GM19395 (cell line): Measurements from ENCODE around the gene FBXW5.

Experiments used
- ATAC-seq: cut with Tn5 transposase; IDR thresholded peaks from one replicate; pipeline ENCODE4 v1.9.1; 2021; ENCODE audit warnings: mild to moderate bottlenecking, moderate library complexity; ENCODE audit not compliant: unreplicated experiment

The FBXW5 gene

DNA sequence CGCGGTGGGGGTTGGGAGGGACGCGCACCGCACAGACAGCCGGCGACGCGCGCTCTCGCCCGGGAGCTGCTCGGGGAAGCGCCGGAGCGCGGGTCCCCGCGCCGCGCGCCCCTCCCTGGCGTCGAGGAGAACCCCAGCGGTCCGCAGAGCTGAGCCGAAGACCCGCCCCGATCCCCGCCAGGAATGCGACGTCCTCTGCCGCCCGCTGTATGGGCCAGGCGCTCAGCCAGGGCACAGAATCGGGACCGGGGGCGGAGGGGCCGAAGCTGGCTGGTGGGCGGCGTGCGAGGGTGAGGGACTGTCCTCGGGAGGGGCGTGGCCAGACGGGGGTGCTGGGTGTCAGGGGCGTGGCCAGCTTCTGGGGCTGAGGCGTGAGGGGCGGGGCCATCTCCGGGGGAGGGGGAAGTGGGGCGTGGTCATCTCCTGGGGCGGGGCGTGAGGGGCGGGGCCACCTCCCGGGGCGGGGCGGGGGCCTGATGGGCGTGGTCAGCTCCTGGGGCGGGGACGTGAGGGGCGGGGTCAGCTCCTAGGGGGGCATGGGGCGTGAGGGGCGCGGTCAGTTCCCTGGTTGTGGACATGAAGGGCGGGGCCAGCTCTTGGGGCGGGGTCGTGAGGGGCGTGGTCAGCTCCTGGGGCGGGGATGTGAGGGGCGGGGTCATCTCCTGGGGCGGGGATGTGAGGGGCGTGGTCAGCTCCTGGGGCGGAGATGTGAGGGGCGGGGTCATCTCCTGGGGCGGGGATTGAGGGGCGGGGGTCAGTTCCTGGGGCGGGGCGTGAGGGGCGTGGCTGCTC is 33.7 kb upstream of the FBXW5 start:
- ATAC-seq: no peak

- no peak for ATAC-seq
These were observed 33.1 kb upstream of the FBXW5 start for GRCh38 chr9:136977649-136978072.

DNA sequence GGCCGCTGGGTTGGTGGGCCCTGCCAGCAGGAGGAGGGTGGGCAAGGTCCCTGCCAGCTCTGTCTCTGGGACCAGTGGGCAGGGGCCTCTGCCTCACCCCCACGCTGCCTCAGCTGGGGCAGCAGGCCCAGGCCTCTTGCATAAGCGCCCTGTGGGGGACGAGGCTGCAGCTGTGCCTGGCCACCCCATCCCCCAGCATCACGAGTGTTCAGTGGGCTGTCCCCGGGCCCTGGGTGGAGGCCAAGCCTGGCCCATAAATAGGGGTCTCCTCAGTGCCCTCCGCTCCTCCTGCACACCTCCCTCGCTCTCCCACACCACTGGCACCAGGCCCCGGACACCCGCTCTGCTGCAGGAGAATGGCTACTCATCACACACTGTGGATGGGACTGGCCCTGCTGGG is 32.7 kb upstream of the FBXW5 start, which contains the start of gene PTGDS:
Gene PTGDS (plus strand): TSS at position 282 of the 400 bp plus-strand sequence. CDS start 75 bp downstream, at position 357.
- ATAC-seq: no peak

DNA sequence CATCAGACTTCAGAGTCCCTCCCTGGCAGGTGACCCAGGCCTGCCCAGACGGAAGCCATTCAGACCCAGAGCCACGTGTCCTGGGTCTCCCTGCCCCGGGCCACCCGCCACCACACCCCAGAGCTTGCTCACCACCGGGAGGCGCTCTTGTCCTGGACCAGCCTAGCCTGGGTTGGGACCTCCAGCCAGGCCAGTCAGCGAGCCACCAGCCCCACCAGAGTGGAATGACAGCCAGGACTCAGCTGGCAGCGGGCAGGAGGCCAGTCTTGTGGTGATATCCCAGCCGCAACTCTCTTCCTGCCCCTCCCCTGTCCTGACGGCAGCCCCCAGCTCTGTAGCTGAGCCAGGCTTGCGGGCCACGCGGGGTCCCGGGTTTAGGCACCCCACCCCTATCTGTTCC is 31.1 kb upstream of the FBXW5 start:
- no peak for ATAC-seq

- ATAC-seq: no peak
These were observed 30.4 kb upstream of the FBXW5 start for GRCh38 chr9:136974817-136975535.

DNA sequence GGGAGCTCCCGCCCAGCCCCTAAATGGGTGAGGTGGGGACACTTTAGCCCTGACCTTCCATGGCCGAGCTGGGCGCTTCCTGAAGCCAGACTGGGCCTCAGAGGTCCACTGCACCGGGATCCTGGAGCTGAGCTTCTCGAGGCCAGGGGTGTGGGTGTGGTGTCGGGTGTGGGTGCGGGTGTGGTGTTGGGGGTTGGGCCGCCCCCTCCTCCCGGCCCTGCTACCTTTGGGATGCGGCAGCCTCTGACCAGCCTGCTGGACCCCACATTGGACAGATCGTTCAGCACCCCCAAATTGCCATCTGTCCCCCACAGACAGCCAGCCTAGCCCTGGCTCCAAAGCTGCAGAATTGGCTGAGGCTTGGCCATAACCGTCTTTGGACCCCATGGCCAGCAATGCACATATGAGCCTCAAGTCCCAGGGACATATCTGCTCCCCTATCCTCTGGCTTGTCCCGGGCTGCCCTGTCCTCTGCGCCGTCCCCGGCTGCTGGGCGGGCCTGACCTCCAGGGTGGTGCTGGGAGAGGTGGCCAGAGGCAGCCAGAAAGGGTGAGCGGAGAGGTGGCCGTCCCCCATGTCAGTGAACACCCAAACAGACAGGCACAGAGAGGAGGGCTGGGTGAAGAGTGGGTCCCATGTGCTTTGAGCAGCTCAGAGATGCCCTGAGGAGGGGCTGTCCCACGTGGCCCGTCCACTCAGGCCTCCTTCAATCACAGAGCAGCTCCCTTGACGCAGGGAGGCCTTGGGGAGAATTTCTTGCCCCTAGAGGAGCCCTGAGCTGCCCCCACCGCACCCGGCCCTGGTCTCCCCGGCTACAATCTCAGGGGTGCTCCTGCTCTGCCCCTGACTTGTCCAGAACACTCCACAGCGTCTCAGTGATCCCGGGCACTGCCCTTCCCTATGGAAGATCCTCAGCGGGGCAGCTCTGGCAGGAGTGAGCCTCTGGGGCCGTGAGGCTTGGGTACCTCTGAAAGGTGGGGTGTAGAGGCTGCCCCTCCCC is 29.4 kb upstream of the FBXW5 start:
- ATAC-seq: no peak

DNA sequence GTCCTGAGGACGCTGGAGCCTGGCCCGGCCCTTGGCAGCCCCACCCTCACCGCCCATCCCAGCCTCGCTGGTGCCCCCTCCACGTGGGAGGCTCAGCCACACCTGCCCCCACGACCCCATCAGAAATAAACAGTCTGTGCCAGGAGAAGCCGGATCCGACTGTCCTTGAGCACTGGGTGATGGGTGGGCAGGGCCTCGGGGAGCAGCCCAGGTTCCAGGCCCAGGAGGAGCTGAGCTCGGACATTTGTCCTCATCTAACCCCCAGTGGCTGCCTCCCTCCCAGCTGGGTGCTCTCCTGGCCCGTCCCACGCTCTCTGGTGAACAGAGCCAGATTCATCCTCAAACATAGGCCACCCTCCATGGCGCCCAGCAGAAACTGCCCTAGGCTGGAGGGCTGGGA is 28.2 kb upstream of the FBXW5 start:
- ATAC-seq: no peak

- ATAC-seq: no peak
These were observed 27.8 kb upstream of the FBXW5 start for GRCh38 chr9:136972335-136972734.

- no peak for ATAC-seq
These were observed 27.2 kb upstream of the FBXW5 start for GRCh38 chr9:136971746-136972145.

DNA sequence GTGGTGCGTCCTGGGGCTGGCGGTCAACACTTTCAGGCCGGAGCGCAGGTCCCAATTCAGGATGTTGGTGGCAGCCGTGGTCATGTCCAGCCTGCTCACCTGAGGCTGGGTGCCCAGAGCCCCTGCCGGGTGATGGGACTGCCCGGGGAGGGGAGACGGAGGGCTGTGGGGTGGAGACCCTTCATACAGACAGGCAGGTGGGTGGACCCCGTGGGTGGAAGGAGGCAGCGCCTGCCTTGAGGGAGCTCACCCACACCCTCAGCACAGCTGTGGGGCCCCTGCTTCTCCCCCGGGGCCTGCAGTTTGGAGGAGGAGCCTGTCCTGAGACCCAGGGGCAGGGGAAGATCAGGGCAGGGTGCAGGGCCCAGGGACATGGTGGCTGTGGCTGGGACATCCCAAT is 25.8 kb upstream of the FBXW5 start:
- ATAC-seq: no peak

DNA sequence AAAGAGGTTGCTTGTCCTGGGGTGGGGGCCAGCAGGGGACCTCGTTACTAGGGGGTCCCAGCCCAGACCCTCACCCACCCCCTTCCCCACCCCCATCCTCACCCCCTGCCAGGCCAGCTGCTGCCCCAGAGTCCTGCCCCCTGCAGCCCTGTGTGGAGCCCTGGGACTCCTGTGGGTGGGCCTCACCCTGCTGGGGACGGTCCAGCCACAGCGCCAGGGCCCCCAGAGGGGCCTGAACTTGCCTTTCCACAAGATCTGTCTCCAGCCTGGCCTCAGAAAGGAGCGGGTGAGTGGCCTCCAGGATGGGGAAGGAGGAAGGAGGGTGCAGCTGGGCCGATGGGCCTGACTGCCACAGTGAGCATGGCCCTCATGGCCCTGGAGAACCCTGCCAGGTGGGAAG is 25.2 kb upstream of the FBXW5 start:
- ATAC-seq: no peak

GRCh38 chr9:136969150-136969549 is 24.6 kb upstream of the FBXW5 start:
- no peak for ATAC-seq

- ATAC-seq: no peak
These were observed 24.0 kb upstream of the FBXW5 start for GRCh38 chr9:136968333-136969127.

- no peak for ATAC-seq
These were observed 21.4 kb upstream of the FBXW5 start for GRCh38 chr9:136965771-136966484.

DNA sequence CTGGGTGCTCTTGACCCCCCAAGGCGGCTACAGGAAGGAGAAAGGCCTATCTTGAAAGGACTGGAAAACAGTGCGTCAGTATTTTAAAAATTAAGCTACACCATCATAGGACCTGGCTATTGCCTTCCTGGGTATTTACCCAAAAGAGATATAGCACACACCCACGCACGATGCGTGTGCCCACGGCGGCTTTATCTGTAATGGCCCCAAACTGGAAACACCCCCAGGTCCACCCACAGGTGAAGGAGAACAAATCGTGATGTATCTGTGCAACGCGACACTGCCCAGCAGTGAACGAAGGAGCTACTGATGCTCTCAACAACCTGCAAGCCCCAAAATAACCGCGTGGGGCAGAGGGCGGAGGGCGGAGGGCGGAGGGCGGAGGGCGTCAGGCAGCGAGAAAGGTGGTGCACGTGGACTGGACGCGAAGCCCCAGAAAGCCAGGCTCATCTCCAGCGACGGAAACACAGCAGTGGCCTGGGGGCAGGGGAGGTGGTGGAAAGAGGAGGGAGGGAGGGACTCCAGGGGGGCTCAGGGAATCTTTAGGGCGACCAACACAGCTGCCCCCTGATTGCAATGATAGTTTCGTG is 20.4 kb upstream of the FBXW5 start:
- ATAC-seq: no peak

DNA sequence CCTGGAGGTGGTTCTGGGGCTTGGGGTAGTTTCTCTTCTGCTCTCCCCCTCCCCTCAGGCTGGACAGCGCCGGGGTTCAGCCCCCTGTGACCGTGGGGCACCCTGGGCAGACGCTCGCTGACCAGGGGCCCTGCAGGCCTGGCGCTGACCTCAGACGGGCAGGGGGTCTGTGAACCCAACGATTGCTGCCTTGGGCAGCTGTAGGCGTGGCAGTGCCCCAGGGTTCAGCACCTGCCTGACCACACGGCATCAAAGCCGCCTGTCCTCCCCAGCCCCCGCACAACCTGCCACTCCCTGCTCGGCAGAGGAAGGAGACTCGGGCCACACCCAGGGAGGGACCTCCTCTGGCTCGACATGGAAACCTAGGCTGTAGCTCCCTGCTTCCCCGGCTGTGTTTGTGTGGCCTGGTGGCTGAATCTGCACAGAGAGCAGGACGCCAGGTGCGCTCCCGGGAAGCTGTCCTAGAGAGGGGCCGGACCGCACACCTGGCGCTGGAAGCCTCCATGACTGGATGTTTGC is 19.7 kb upstream of the FBXW5 start:
- ATAC-seq: no peak

- ATAC-seq: no peak
These were observed 19.2 kb upstream of the FBXW5 start for GRCh38 chr9:136963751-136964150.

DNA sequence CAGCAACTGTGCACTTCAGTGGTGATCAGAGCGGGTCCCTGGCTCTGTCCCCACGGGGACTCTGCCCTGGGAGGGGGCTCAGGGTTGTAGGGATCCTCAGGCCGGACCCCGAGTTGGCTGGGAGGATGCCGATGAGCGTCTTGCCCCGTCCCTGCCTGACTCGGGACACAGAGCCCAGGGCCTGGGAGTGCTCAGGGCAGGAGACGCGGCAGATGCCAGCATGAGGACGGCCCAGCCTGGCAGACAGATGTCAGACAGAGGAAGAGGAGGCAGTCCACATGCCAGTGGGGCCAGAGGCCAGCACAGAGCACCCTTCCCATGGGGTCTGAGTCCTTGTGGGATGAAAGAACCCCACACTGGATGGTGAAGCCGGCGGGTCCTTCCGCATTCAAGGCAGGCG is 18.8 kb upstream of the FBXW5 start:
- no peak for ATAC-seq

- ATAC-seq: no peak
These were observed 18.2 kb upstream of the FBXW5 start for GRCh38 chr9:136962701-136963248.
